BJ (cell line): ENCODE measurements around the gene SERGEF. TPM values are rescaled to one million over a fixed set of nuclear protein-coding genes. Genes with fewer than 3 reads are reported as not detected.

Source experiments
- CTCF ChIA-PET: fragments of 350-600 bp; formaldehyde crosslinking; extraction: SDS; loops from one replicate; lab custom pipeline; 2021; ENCODE audit warnings: antibody characterized with exemption, inconsistent platforms; lab: Yijun Ruan, JAX
- POLR2A ChIA-PET: fragments of 300-600 bp; sonication (Branson Sonifier 250); formaldehyde crosslinking; extraction: SDS; loops from one replicate; lab custom pipeline; 2021; ENCODE audit warnings: antibody characterized with exemption; lab: Charles Lee
- DNase-seq: peaks from one replicate; pipeline ENCODE4 v3.0.0-alpha.2; 2011; ENCODE audit warnings: low read depth
- H3K27me3 ChIP-seq: 2 replicates; pipeline ENCODE4 v1.6.0; 2011; ENCODE audit warnings: low read length; ENCODE audit not compliant: control insufficient read depth, insufficient read depth
- H3K36me3 ChIP-seq: 2 replicates; pipeline ENCODE4 v1.5.1; 2011; ENCODE audit warnings: low read length; ENCODE audit not compliant: control insufficient read depth, insufficient read depth
- H3K4me3 ChIP-seq: 2 replicates; pipeline ENCODE4 v1.5.1; 2011; ENCODE audit warnings: low read depth, mild to moderate bottlenecking, control low read depth, low read length
- CTCF ChIP-seq: IDR thresholded peaks from 2 replicates; pipeline ENCODE4 v1.5.1; 2011; ENCODE audit warnings: low read depth, mild to moderate bottlenecking, control low read depth, inconsistent platforms, low read length, moderate library complexity; ENCODE audit not compliant: insufficient read depth
- polyA plus RNA-seq: library from polyadenylated mRNA; depleted of rRNA; stranded (reverse); fragments of >200 nt; gene quantifications from 2 replicates; pipeline ENCODE4 v1.2.3, GENCODE V29; 2011

Gene SERGEF
- polyA plus RNA-seq, 1 experiment, result 17.4 TPM

- POLR2A ChIA-PET, result no interaction called here
- no peak within 1 kb of the TSS for H3K4me3 ChIP-seq
- CTCF ChIA-PET, result interaction anchor here (0.9 kb wide), 1 partner anchor 661 kb away, joined by 3 read pairs; no protein-coding TSS in a partner anchor
- no peak for TF ChIP-seq CTCF
- H3K27me3 ChIP-seq, result peaks cover 7% of the 10 kb centered on the region
- no peak for DNase-seq
- H3K36me3 ChIP-seq, result no peaks in the 10 kb centered on the region
Measured at GRCh38 chr11:18046116-18046777, 33.4 kb upstream of the SERGEF start, which contains the start of gene TPH1. TSS of gene TPH1 (minus strand) at chr11:18046269. CDS start at chr11:18040762, 5,507 bp downstream.

GRCh38 chr11:18036456-18036855 lies 23.6 kb upstream of the SERGEF start:
- no peak overlapping the region for H3K4me3 ChIP-seq
- no peak for TF ChIP-seq CTCF
- no peaks in the 10 kb centered on the region for H3K27me3 ChIP-seq
- DNase-seq, result no peak
- ChIA-PET CTCF (no interaction called here), POLR2A (no interaction called here)
- H3K36me3 ChIP-seq, result no peaks in the 10 kb centered on the region

DNA sequence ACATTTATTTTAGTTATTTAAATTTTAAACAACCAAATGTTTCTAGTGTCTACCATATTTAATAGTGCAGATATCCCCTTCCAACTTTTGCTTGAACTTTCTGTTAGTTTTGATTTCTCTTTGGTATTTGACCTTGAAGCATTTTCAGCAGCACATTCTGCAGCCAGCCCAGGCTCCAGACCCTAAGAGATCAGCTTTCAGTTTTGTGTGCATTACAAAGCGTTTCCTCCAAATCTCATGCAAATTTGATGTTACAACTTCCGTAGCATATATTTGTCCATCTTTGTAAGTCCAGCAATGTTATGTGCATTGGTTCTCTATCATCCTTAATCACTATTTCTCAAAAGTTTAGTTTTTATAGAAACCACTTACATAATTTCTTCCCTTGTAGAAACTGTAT lies 14.6 kb upstream of the SERGEF start:
- POLR2A ChIA-PET, result no interaction called here
- Histone ChIP-seq H3K36me3 (no peaks in the 10 kb centered on the region), H3K4me3 (no peak overlapping the region), H3K27me3 (no peaks in the 10 kb centered on the region)
- no peak for TF ChIP-seq CTCF
- CTCF ChIA-PET, result no interaction called here
- DNase-seq, result no peak

GRCh38 chr11:18022419-18022818 lies 9.6 kb upstream of the SERGEF start:
- TF ChIP-seq CTCF, result no peak
- no peak for DNase-seq
- POLR2A ChIA-PET, result no interaction called here
- CTCF ChIA-PET, result no interaction called here
- no peaks in the 10 kb centered on the region for H3K27me3 ChIP-seq
- H3K4me3 ChIP-seq, result no peak overlapping the region
- no peaks in the 10 kb centered on the region for H3K36me3 ChIP-seq

- Histone ChIP-seq H3K4me3 (no peak overlapping the region), H3K27me3 (no peaks in the 10 kb centered on the region), H3K36me3 (no peaks in the 10 kb centered on the region)
- CTCF ChIA-PET, result no interaction called here
- POLR2A ChIA-PET, result no interaction called here
- TF ChIP-seq CTCF, result no peak
- DNase-seq, result no peak
Measured at GRCh38 chr11:18019650-18020049, 6.8 kb upstream of the SERGEF start.
